ENCODE data around the gene ADGB.

The ADGB gene

GRCh38 chr6:146635165-146635564 lies 36.4 kb downstream of the ADGB start:
- no peak for DNase-seq

- DNase-seq, result no peak
Measured at GRCh38 chr6:146636481-146636880, 37.7 kb downstream of the ADGB start.

- DNase-seq, result no peak
Measured at GRCh38 chr6:146642921-146643320, 44.1 kb downstream of the ADGB start.

GRCh38 chr6:146650799-146651481 lies 52.2 kb downstream of the ADGB start:
- DNase-seq, result no peak

- DNase-seq, result no peak
Measured at GRCh38 chr6:146651482-146651863, 52.7 kb downstream of the ADGB start.

GRCh38 chr6:146657432-146657831 lies 58.7 kb downstream of the ADGB start:
- DNase-seq, result no peak

- no peak for DNase-seq
Measured at GRCh38 chr6:146664871-146665360, 66.1 kb downstream of the ADGB start.

- DNase-seq, result no peak
Measured at GRCh38 chr6:146666909-146667308, 68.1 kb downstream of the ADGB start.

GRCh38 chr6:146670161-146670560 lies 71.4 kb downstream of the ADGB start:
- no peak for DNase-seq

- DNase-seq, result no peak
Measured at GRCh38 chr6:146673069-146673468, 74.3 kb downstream of the ADGB start.

GRCh38 chr6:146679386-146679785 lies 80.6 kb downstream of the ADGB start:
- no peak for DNase-seq

- no peak for DNase-seq
Measured at GRCh38 chr6:146682919-146683318, 84.1 kb downstream of the ADGB start.

- no peak for DNase-seq
Measured at GRCh38 chr6:146689806-146690205, 91.0 kb downstream of the ADGB start.

- no peak for DNase-seq
Measured at GRCh38 chr6:146693342-146693741, 94.6 kb downstream of the ADGB start.

GRCh38 chr6:146697921-146698320 lies 99.1 kb downstream of the ADGB start:
- no peak for DNase-seq

- DNase-seq, result peak; percentile 42 to 48
Measured at GRCh38 chr6:146700078-146700686, 101.4 kb downstream of the ADGB start.

- no peak for DNase-seq
Measured at GRCh38 chr6:146701632-146702031, 102.9 kb downstream of the ADGB start.

- no peak for DNase-seq
Measured at GRCh38 chr6:146709036-146709622, 110.4 kb downstream of the ADGB start.

GRCh38 chr6:146719387-146719786 lies 120.6 kb downstream of the ADGB start:
- no peak for DNase-seq

GRCh38 chr6:146739696-146740095 lies 140.9 kb downstream of the ADGB start:
- no peak for DNase-seq

GRCh38 chr6:146741609-146742008 lies 142.8 kb downstream of the ADGB start:
- DNase-seq, result no peak

GRCh38 chr6:146753306-146753705 lies 154.5 kb downstream of the ADGB start:
- DNase-seq, result no peak

- DNase-seq, result no peak
Measured at GRCh38 chr6:146767632-146768031, 168.9 kb downstream of the ADGB start.

- no peak for DNase-seq
Measured at GRCh38 chr6:146768722-146769121, 169.9 kb downstream of the ADGB start.

Measured in CD4-positive, alpha-beta T cell treated with Interleukin-4 for 1 hour (primary cell).